Cardiac muscle cell (in vitro differentiated cells and primary cell): ENCODE data around the gene GABRD. TPM values are rescaled to one million over a fixed set of nuclear protein-coding genes. Genes with fewer than 3 reads are reported as not detected.

Experiments
- DNase-seq, 2 donors: peaks; one replicate each; pipeline versions ENCODE4 v3.0.0 to v3.0.0-alpha.2; 2010 to 2017; ENCODE audit warnings: low read depth in 1 of 2, low spot score in 1 of 2
- H3K27ac ChIP-seq: fragments of 200-600 bp; sonication (generic); 2 replicates; pipeline ENCODE4 v1.5.1; 2016
- H3K27me3 ChIP-seq: fragments of 200-600 bp; sonication (generic); 2 replicates; pipeline ENCODE4 v1.6.0; 2016; ENCODE audit warnings: control low read depth
- H3K36me3 ChIP-seq: fragments of 200-600 bp; sonication (generic); 2 replicates; pipeline ENCODE4 v1.5.1; 2016; ENCODE audit warnings: control low read depth
- H3K4me1 ChIP-seq: fragments of 200-600 bp; sonication (generic); 2 replicates; pipeline ENCODE4 v1.8.1; 2017; ENCODE audit warnings: low read depth, mild to moderate bottlenecking, mixed run types
- H3K4me3 ChIP-seq: fragments of 200-600 bp; sonication (generic); 2 replicates; pipeline ENCODE4 v1.5.1; 2016; ENCODE audit warnings: mild to moderate bottlenecking
- H3K9me3 ChIP-seq: fragments of 200-600 bp; sonication (generic); 2 replicates; pipeline ENCODE4 v1.5.1; 2017; ENCODE audit warnings: low read depth, mild to moderate bottlenecking, control low read depth
- CTCF ChIP-seq: IDR thresholded peaks from 2 replicates; pipeline ENCODE4 v1.5.1; 2012; ENCODE audit warnings: low read depth, mild to moderate bottlenecking, low read length
- polyA plus RNA-seq: library from polyadenylated mRNA; unstranded; fragments of >200 nt; fragmentation: Nextera tagmentation; extraction: Ambion mirVana; gene quantifications from 2 replicates; pipeline ENCODE4 v1.2.1, GENCODE V29; 2016
- total RNA-seq: library from RNA; depleted of rRNA; stranded (reverse); fragments of >200 nt; gene quantifications from 2 replicates; pipeline ENCODE4 v1.2.3, GENCODE V29; 2016

GABRD gene
- total and polyA plus RNA-seq, 2 experiments from 2014 or later, result not detected

GRCh38 chr1:2073382-2074230, 54.5 kb downstream of the GABRD start:
- peaks cover under 1% of the 10 kb centered on the region for H3K36me3 ChIP-seq
- no peaks in the 10 kb centered on the region for H3K9me3 ChIP-seq
- DNase-seq, result peak in 1 of 2 donors; percentile 61
- no peak overlapping the region for H3K27ac ChIP-seq
- no peaks in the 10 kb centered on the region for H3K27me3 ChIP-seq
- no peak overlapping the region for H3K4me3 ChIP-seq
- no peak for TF ChIP-seq CTCF
- no peaks in the 10 kb centered on the region for H3K4me1 ChIP-seq

DNA sequence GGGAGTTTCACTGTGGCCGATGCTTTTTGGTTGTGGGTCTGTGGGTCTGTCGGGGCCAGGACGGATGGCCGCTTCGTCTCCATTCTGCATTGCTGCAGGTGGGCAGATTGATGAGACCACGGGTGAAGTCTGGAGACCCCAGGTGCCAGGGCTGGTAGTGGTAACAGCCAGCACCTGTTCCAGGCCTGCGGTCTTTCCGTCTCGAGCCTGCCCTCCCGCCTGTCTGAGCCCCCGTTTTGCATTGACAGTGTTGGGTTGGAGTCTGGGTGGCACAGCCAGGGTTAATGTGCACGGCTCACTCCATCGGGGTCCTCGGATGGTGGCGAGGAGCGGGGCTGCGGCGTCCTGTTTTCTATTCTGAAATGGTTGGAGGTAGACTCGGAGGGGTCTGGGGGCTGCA, 55.3 kb downstream of the GABRD start:
- no peaks in the 10 kb centered on the region for H3K27me3 ChIP-seq

GRCh38 chr1:2074944-2075740, 56.0 kb downstream of the GABRD start:
- no peak for TF ChIP-seq CTCF
- no peak overlapping the region for H3K27ac ChIP-seq
- no peaks in the 10 kb centered on the region for H3K9me3 ChIP-seq
- DNase-seq, result no peak
- no peaks in the 10 kb centered on the region for H3K36me3 ChIP-seq
- H3K4me3 ChIP-seq, result no peak overlapping the region
- no peaks in the 10 kb centered on the region for H3K27me3 ChIP-seq
- no peaks in the 10 kb centered on the region for H3K4me1 ChIP-seq

More for the DNA sequence above, 55.3 kb downstream of the GABRD start:
- H3K36me3 ChIP-seq, result no peaks in the 10 kb centered on the region
- DNase-seq, result no peak
- no peaks in the 10 kb centered on the region for H3K9me3 ChIP-seq
- TF ChIP-seq CTCF, result no peak
- no peak overlapping the region for H3K27ac ChIP-seq
- no peak overlapping the region for H3K4me3 ChIP-seq
- no peaks in the 10 kb centered on the region for H3K4me1 ChIP-seq

GRCh38 chr1:2076826-2077225, 57.7 kb downstream of the GABRD start:
- no peak for TF ChIP-seq CTCF
- H3K9me3 ChIP-seq, result no peaks in the 10 kb centered on the region
- DNase-seq, result no peak
- no peaks in the 10 kb centered on the region for H3K4me1 ChIP-seq
- no peaks in the 10 kb centered on the region for H3K36me3 ChIP-seq
- H3K27ac ChIP-seq, result no peak overlapping the region
- no peaks in the 10 kb centered on the region for H3K27me3 ChIP-seq
- no peak overlapping the region for H3K4me3 ChIP-seq

DNA sequence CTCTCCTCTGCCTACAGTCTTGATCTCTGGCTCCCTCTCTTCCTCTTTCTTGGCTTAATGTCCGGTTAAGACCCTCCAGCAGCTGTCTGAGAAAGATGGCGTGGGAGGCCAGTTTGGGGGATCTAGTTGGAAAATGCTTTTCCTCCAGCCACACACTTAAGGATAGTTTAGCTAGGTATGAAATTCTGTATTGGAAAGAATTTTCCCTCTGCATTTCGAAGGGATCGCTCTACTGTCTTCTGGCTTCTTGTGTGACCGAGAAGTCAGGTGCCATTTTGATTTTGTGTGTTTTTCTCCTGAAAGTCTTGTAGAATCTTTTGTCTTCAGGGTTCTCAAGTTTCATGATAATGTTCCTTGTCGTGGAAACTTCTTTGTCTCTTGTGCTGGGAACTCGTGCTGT, 59.0 kb downstream of the GABRD start:
- Histone ChIP-seq H3K9me3 (no peaks in the 10 kb centered on the region), H3K27me3 (no peaks in the 10 kb centered on the region), H3K27ac (no peak overlapping the region), H3K4me3 (no peak overlapping the region), H3K4me1 (no peaks in the 10 kb centered on the region), H3K36me3 (no peaks in the 10 kb centered on the region)
- DNase-seq, result no peak
- TF ChIP-seq CTCF, result no peak
